CD4-positive, alpha-beta T cell treated with Interleukin-1 beta for 1 hour (primary cell): ENCODE measurements around the gene ZNF460.
A peak's percentile ranks its signal among the peaks of the same experiment; 100 is the strongest.

ENCODE experiments used
- DNase-seq, 2 donors: peaks; one replicate each; pipeline ENCODE4 v3.0.0-alpha.2; 2020 to 2022

ZNF460 gene

DNA sequence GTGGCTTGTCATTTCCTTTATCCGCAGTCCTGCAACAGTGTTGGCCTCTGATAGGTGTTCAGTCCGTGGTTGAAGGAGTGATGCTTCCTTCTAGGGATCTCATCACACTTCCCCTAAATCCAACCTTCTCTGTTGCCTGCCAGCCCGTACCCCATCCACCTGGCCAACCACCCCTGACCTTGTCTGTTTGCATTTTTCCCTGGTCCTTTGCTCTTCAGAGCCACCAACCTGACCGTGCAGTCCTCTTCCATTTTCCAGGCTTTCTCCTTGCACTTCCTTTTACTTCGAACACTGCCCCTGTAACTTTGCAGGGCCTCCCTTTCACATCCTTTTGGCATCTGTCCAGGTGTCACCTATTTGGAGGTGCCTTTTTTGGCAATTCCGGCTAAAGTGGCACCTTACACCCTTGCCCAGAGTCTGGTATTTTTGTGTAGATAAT lies 696 bp downstream of the ZNF460 start:
- DNase-seq: peak; percentile 45 to 71

- DNase-seq: peak in 1 of 2 donors; percentile 11
Observed at GRCh38 chr19:57282011-57282643, 1.8 kb downstream of the ZNF460 start.

- DNase-seq: no peak
Observed at GRCh38 chr19:57288373-57288772, 8.1 kb downstream of the ZNF460 start.

- DNase-seq: no peak
Observed at GRCh38 chr19:57290970-57291369, 10.7 kb downstream of the ZNF460 start.

DNA sequence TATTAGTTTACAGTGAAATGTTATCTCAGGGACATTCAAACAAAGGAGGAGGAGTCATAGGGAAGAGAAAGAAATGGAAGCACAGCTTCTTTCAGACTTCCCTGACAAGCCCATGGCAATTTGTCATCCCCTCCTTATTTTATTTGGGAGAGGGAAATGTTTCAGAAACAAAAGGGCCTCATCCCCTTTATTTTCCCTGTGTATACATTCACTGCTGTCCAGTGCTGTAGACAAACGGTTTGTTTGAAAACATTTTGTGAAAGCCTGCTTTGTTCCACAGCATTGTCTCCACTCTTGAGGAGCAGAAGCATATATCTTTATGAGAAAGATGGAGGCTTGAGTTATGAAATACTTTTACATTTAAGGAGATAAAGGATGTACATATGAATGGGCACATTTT lies 12.3 kb downstream of the ZNF460 start:
- no peak for DNase-seq

DNA sequence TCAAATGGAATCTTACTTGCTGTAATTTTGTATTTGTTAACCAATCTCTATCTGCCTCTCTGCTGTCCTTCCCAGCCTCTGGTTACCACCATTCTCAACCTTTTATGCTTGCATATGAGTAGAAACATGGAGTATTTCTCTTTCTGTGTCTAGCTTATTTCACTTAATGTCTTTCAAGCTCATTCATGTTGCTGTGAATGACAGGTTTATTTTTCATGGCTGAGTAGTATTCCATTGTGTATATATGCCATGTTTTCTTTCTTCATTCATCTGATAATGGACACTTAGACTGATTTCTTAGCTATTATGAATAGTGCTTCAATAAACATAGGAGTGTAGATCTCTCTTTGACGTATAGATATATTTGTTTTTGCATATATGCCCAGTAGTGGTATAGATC lies 13.4 kb downstream of the ZNF460 start:
- DNase-seq: no peak

- DNase-seq: no peak
Observed at GRCh38 chr19:57302020-57302465, 21.8 kb downstream of the ZNF460 start.

GRCh38 chr19:57302727-57303401 lies 22.6 kb downstream of the ZNF460 start:
- no peak for DNase-seq

DNA sequence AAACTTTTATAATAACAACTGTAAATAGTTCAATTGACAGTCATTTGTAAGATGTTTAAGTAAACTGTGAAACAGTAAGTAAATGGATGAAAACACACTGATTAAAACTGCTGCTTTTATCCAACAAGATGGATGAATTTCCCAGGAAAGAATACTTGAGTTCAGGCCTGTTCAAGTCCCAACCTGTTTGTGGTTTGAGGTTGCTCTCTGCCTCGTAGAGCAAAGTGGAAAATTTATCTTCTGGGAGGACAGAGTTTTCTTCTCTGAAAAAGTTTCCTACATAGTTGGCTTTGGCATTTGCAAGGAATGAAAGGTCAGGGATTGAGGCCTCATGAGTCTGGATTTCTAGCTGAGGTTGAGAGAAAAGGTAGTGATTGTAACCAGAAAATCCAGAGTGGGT lies 24.8 kb downstream of the ZNF460 start:
- DNase-seq: no peak

DNA sequence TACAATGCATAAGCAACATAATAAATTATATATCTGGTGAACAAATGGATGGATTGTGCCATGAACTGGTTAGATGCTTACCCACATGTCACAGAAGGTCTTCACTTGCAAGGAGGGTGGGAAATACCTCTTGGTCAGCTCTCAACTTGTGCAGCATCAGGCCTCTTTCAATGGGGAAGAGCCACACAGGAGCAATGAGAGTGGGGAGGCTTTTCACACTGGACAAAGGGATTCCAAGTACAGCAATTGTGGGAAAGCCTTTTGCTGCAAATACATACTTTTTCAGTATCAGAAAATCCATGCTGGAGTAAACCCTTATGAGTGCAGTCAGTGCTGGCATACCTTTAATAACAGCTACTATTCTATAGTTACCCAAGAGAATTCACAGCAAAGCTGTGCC lies 28.2 kb downstream of the ZNF460 start:
- no peak for DNase-seq

- no peak for DNase-seq
Observed at GRCh38 chr19:57310792-57311191, 30.5 kb downstream of the ZNF460 start.

GRCh38 chr19:57314146-57314545 lies 33.9 kb downstream of the ZNF460 start:
- DNase-seq: no peak

- DNase-seq: no peak
Observed at GRCh38 chr19:57317503-57317902, 37.2 kb downstream of the ZNF460 start.

DNA sequence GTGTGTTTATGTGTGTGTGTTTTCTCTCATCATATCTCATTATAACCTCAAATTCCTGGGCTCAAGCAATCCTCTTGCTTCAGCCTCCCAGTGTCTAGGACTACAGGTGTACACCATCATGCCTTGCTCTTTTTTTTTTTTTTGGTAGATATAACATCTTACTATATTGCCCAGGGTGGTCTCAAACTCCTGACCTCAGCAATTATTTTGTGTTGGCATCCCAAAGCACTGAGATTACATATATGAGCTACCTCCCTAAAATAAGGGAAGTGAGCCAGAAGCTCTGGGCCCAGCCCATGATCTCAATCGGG lies 39.5 kb downstream of the ZNF460 start:
- DNase-seq: no peak

- peak; percentile 94 for DNase-seq
Observed at GRCh38 chr19:57320180-57321084, 40.1 kb downstream of the ZNF460 start, which contains the start of gene ZNF543. TSS of gene ZNF543 (plus strand) at chr19:57320472. CDS start at chr19:57320854, 382 bp downstream.

- no peak for DNase-seq
Observed at GRCh38 chr19:57321116-57321515, 40.8 kb downstream of the ZNF460 start.

DNA sequence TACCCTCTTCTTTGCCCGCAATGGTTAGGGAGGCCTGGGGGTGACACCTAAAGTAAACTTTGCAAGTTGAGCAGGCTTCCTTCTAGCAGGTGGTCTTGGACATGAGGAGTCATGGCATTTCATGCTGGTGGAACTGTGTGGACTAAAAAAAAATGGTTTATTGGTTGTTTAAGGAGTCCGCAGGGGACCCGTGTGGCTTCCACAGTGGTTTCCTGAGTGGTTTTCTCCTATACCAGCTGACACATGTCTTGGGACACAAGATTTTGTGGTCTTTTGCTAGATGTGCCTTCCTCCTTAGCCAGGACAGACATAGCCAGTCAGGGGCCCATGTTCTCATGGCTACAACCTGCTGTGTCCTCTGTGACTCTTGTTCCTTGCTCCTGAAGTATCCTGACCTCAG lies 41.5 kb downstream of the ZNF460 start:
- no peak for DNase-seq

DNA sequence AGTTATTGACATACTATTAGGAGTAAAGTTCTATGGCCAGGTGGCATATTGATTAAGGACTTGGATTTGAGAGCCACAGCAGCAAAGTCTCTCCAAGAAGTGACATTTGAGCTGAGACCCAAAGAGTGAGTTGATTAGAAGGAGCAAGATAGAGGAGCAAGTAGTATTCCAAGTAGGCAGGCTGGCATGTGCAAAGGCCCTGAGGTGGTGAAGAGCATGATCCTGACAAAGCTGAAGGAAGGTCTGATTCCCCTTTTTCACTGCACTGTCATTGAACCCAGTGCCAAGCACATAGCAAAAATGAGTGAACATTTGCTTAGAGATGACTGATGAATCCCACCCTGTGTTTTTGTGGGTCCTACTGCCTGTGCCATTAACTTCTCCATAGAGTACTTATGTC lies 44.7 kb downstream of the ZNF460 start:
- DNase-seq: no peak

- no peak for DNase-seq
Observed at GRCh38 chr19:57327993-57328392, 47.7 kb downstream of the ZNF460 start.

DNA sequence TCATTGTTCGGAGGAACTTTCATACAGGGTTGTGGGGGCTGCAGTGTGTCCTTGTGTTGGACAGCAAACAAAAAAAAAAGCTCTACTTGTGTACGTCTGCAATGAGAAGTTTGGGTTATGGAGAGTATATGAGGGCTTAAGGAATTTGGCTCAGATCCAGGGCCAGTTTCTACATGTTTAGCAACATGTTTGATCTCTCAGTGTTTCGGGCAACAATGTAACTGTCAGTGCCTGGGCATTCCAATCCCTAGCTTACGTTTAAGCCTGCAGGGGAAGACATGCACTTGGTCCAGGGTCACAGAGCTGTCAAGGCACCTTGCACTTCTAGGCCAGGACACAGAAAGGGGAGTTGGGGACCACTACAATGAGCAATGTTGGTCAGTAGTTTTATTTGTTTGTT lies 53.9 kb downstream of the ZNF460 start:
- no peak for DNase-seq

DNA sequence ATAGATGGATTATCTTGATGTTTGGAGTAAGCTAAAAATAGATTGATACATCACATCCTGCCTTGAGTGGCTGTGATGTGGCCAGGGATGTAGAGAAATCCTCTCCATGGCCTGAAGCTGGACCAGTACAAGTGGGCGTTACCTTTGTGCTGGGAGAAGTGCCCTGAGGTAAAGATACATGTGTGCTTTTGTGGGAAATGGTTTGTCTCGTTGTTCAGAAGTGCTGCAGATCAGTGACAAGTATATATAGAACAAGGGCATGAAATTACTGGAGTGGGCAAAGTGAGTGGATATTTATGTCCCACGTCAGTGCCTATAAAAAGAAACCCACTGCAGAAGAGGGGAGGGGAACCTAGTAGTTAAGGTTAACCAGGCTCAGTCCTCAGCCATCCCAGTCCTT lies 58.6 kb downstream of the ZNF460 start:
- DNase-seq: no peak

DNA sequence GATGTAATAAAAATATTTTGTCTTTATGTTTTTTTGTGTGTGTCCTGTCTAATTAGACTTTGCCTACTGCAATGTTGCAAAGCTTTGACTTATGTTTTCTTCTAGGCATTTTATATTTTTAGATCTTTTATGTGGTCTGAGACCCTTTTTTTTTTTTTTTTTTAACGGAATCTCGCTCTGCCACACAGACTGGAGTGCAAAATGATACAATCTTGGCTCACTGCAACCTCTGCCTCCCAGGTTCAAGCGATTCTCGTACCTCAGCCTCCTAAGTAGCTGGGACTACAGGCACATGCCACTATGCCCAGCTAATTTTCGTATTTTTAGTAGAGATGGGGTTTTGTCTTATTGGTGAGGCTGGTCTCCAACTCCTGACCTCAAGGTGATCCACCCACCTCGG lies 62.3 kb downstream of the ZNF460 start:
- no peak for DNase-seq
